Activated CD8-positive, alpha-beta T cell treated with anti-CD3 and anti-CD28 coated beads for 36 hours (primary cell): ENCODE measurements around the gene TMPRSS2. TPM values are rescaled to one million over a fixed set of nuclear protein-coding genes. Genes with fewer than 3 reads are reported as not detected.

Experiments used
- ATAC-seq: fragments of 200-7000 bp; cut with Tn5 transposase; one replicate; pipeline ENCODE4 v1.10.0; 2021; ENCODE audit warnings: mild to moderate bottlenecking, moderate library complexity
- CTCF ChIA-PET: fragments of 350-600 bp; sonication (Branson Sonifier 250); formaldehyde crosslinking; loops from one replicate; lab custom pipeline; 2021; ENCODE audit warnings: antibody characterized with exemption; lab: Charles Lee
- POLR2A ChIA-PET: fragments of 350-600 bp; sonication (Branson Sonifier 250); formaldehyde crosslinking; loops from one replicate; lab custom pipeline; 2021; ENCODE audit warnings: antibody characterized with exemption; lab: Charles Lee
- DNase-seq: peaks from one replicate; pipeline ENCODE4 v3.0.0-alpha.2; 2020
- H3K27ac Mint-ChIP-seq: one replicate; pipeline ENCODE4 v1.8.0; 2021; ENCODE audit warnings: mild to moderate bottlenecking, mixed read lengths
- H3K27me3 Mint-ChIP-seq: one replicate; pipeline ENCODE4 v1.8.0; 2021; ENCODE audit warnings: mixed read lengths
- H3K36me3 Mint-ChIP-seq: one replicate; pipeline ENCODE4 v1.8.0; 2021; ENCODE audit warnings: low read depth, mixed read lengths
- H3K4me1 Mint-ChIP-seq: one replicate; pipeline ENCODE4 v1.8.0; 2021; ENCODE audit warnings: low read depth, mixed read lengths
- H3K4me3 Mint-ChIP-seq: one replicate; pipeline ENCODE4 v1.8.0; 2021; ENCODE audit warnings: mild to moderate bottlenecking, moderate library complexity, mixed read lengths
- H3K9me3 Mint-ChIP-seq: one replicate; pipeline ENCODE4 v1.8.0; 2021; ENCODE audit warnings: mixed read lengths
- intact Hi-C: fragments of 100-400 bp; cut with micrococcal nuclease; formaldehyde crosslinking; loops from one replicate; pipeline ENCODE4 v1.10.0; 2022
- total RNA-seq, 2 experiments: library from RNA; stranded (reverse); gene quantifications; one replicate each; pipeline ENCODE4 v1.2.3, GENCODE V29; 2021
- TF ChIP-seq, protein P1 (sequence below): fragments of 200-600 bp; IDR thresholded peaks from one replicate; pipeline ENCODE4 v1.8.0; 2022; ENCODE audit warnings: antibody characterized with exemption, mild to moderate bottlenecking

The TMPRSS2 gene
- total RNA-seq, 2 experiments from 2014 or later = not detected

DNA sequence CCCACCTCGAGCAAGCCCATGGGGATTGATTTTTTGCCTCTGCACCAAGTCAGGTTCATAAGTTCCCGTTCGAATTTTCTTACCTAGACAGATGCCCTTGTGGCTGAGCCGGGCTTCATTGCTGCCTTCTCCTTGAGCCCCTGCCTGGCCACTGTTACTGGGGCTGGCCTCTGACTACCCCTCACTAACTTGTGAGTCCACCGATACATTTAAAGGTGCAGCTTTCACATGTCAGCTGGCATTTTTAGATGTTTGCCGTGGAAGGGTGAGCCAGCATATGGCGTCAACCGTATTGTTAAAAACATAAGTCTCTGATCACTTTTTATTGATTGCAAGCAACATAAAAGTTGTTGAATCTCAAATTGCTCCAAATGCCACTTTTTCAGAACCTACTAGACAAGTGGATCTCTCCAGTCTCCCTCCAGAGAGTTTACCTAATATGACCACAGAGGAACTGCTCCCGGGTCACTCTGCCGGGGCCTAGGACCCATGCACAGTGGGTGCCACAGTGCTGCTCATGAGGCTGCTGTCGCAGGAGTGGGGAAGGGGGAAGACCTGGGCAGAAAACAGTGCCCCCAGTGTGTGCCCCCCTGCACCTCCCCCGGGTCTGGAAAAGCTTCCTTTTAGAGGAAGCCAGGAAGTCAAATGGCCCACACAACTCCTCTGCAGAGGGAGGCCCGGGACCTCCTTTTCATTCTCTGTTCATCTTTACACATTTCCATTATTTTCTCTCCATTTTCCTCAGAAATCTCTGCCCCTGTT, 63.1 kb downstream of the TMPRSS2 start:
- CTCF ChIA-PET = no interaction called here
- H3K27ac Mint-ChIP-seq = no peak overlapping the region
- TF ChIP-seq, protein P1, sequence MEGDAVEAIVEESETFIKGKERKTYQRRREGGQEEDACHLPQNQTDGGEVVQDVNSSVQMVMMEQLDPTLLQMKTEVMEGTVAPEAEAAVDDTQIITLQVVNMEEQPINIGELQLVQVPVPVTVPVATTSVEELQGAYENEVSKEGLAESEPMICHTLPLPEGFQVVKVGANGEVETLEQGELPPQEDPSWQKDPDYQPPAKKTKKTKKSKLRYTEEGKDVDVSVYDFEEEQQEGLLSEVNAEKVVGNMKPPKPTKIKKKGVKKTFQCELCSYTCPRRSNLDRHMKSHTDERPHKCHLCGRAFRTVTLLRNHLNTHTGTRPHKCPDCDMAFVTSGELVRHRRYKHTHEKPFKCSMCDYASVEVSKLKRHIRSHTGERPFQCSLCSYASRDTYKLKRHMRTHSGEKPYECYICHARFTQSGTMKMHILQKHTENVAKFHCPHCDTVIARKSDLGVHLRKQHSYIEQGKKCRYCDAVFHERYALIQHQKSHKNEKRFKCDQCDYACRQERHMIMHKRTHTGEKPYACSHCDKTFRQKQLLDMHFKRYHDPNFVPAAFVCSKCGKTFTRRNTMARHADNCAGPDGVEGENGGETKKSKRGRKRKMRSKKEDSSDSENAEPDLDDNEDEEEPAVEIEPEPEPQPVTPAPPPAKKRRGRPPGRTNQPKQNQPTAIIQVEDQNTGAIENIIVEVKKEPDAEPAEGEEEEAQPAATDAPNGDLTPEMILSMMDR = no peak
- POLR2A ChIA-PET = no interaction called here
- no peak for DNase-seq
- H3K4me3 Mint-ChIP-seq = no peak overlapping the region
- intact Hi-C loops = no loop called here
- H3K9me3 Mint-ChIP-seq = no peaks in the 10 kb centered on the region
- H3K4me1 Mint-ChIP-seq = no peaks in the 10 kb centered on the region
- peaks cover 15% of the 10 kb centered on the region for H3K36me3 Mint-ChIP-seq
- ATAC-seq = no peak
- H3K27me3 Mint-ChIP-seq = no peaks in the 10 kb centered on the region

DNA sequence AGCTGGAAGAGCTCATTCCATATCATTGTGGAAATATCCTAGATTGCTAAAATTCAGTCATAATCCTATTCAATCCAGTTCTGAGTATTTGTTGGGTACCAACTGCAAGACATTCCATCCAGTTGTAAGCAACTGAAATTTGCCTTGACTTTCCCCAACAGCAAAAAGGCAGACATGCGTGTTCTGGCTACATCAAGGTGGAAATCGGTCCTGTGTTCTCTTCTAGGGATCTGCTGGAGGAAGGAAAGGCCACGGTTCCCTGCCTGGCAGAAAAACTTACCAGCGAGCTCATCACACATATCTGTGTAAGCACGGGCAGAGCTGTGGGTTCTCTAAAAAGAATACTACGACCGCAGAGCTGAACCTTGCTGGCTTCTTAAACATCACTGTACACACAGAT, 64.4 kb downstream of the TMPRSS2 start:
- POLR2A ChIA-PET = interaction anchor here (1.1 kb wide), 1 partner anchor 21 kb away, joined by 3 read pairs; no protein-coding TSS in a partner anchor

DNA sequence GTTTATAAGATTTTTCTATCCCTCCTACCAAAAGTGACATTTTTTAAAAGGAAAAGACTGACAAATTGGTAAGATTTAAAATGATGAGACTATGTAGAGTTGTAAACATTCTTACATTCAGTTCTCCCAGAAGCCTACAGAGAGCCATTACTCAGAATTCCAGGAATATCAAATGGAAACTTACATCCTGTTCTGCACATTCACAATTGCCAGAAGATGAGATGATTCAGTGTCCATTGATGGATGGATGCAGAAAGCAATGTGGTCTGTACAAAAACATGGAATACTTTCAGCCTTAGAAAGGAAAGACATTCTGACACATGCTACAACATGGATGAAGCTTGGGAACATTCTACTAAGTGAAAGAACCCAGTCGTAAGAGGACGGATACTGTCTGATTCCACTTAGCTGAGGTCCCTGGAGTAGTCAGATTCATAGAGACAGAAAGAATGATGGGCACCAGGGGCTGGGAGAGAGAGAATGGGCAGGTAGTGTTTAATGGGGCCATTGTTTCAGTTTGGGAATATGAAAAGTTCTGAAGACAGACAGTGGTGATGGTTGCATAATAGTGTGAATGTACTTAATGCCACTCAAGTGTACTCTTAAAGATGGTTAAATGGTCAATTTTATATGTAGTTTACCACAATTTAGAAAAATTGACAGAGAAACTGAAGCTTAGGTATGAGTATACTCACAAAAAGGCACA, 65.3 kb downstream of the TMPRSS2 start:
- POLR2A ChIA-PET = interaction anchor here (1.1 kb wide), 1 partner anchor 20 kb away, joined by 3 read pairs; no protein-coding TSS in a partner anchor
- TF ChIP-seq, protein P1 = no peak
- no peak overlapping the region for H3K27ac Mint-ChIP-seq

More for the DNA sequence above, 64.4 kb downstream of the TMPRSS2 start:
- Mint-ChIP-seq H3K4me3 (no peak overlapping the region), H3K27me3 (no peaks in the 10 kb centered on the region), H3K4me1 (no peaks in the 10 kb centered on the region), H3K36me3 (peaks cover 20% of the 10 kb centered on the region), H3K9me3 (no peaks in the 10 kb centered on the region), H3K27ac (no peak overlapping the region)
- DNase-seq (no peak), ATAC-seq (no peak)
- intact Hi-C loops = no loop called here
- CTCF ChIA-PET = interaction anchor here (1.5 kb wide), 1 partner anchor 160 kb away, joined by 4 read pairs; no protein-coding TSS in a partner anchor
- TF ChIP-seq, protein P1 = no peak

DNA sequence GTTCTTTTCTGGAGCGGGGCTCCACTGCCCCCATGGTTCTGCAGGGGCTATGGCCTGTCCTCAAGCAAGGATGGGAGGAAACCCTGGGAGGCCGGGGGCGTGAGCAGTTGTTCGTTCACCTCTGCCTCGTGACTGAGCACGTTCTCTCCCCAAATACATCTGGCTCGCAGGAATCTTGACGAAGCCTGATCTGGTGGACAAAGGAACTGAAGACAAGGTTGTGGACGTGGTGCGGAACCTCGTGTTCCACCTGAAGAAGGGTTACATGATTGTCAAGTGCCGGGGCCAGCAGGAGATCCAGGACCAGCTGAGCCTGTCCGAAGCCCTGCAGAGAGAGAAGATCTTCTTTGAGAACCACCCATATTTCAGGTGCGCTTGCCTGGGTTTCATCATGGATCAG, 66.4 kb downstream of the TMPRSS2 start:
- Mint-ChIP-seq H3K4me1 (no peaks in the 10 kb centered on the region), H3K9me3 (no peaks in the 10 kb centered on the region), H3K4me3 (no peak overlapping the region), H3K27ac (no peak overlapping the region), H3K36me3 (peaks cover 23% of the 10 kb centered on the region), H3K27me3 (no peaks in the 10 kb centered on the region)
- intact Hi-C loops = no loop called here
- DNase-seq (no peak), ATAC-seq (no peak)
- TF ChIP-seq, protein P1 = no peak
- ChIA-PET CTCF (no interaction called here), POLR2A (interaction anchor here (0.6 kb wide), 1 partner anchor 134 kb away, joined by 3 read pairs; no protein-coding TSS in a partner anchor)

More for the DNA sequence above, 65.3 kb downstream of the TMPRSS2 start:
- H3K36me3 Mint-ChIP-seq = peaks cover 20% of the 10 kb centered on the region
- intact Hi-C loops = no loop called here
- H3K9me3 Mint-ChIP-seq = no peaks in the 10 kb centered on the region
- DNase-seq (no peak), ATAC-seq (no peak)
- no peaks in the 10 kb centered on the region for H3K27me3 Mint-ChIP-seq
- CTCF ChIA-PET = interaction anchor here (1.5 kb wide), 1 partner anchor 159 kb away, joined by 4 read pairs; no protein-coding TSS in a partner anchor
- H3K4me1 Mint-ChIP-seq = no peaks in the 10 kb centered on the region
- H3K4me3 Mint-ChIP-seq = no peak overlapping the region
